HG03460 (cell line): ENCODE data around the gene SLC1A7.

Source experiments
- ATAC-seq: cut with Tn5 transposase; IDR thresholded peaks from one replicate; pipeline ENCODE4 v1.9.1; 2021; ENCODE audit not compliant: unreplicated experiment

Gene SLC1A7

DNA sequence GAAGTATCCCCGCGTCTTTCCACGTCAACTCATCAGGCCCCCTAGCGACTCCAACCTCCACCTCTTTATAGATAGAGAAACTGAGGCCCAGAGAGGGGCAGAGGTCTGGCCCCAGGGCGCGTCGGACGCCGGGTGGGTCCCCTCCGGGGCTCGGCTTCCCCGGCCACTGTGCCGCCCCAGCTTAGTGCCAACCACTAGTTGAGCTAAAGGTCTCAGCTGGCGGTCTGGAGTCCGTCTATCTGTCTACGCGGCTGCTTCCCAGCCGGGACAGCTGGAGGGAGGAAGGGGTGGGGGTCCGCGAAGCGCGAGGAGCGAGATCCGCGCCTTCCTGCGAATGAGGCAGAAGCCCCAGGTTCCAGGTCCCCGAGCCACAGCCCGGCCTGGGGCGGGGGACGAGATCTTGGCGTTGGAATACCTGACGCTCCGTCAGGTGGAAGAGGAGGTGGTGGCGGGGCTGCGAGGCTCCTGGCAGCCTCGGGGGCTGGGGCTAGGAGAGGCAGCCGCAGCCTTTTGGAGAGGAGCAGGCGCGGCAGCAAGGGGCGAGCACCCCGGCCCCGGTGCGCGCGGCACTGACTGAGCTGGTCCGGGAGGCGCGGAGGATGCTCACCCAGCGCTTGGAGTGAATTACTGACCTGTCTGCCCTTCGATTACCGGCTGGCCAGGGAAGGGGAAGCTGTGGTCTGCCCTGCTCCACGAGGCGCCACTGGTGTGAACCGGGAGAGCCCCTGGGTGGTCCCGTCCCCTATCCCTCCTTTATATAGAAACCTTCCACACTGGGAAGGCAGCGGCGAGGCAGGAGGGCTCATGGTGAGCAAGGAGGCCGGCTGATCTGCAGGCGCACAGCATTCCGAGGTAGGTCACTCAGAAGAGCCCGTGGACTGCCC lies 79.5 kb downstream of the SLC1A7 start:
- no peak for ATAC-seq

DNA sequence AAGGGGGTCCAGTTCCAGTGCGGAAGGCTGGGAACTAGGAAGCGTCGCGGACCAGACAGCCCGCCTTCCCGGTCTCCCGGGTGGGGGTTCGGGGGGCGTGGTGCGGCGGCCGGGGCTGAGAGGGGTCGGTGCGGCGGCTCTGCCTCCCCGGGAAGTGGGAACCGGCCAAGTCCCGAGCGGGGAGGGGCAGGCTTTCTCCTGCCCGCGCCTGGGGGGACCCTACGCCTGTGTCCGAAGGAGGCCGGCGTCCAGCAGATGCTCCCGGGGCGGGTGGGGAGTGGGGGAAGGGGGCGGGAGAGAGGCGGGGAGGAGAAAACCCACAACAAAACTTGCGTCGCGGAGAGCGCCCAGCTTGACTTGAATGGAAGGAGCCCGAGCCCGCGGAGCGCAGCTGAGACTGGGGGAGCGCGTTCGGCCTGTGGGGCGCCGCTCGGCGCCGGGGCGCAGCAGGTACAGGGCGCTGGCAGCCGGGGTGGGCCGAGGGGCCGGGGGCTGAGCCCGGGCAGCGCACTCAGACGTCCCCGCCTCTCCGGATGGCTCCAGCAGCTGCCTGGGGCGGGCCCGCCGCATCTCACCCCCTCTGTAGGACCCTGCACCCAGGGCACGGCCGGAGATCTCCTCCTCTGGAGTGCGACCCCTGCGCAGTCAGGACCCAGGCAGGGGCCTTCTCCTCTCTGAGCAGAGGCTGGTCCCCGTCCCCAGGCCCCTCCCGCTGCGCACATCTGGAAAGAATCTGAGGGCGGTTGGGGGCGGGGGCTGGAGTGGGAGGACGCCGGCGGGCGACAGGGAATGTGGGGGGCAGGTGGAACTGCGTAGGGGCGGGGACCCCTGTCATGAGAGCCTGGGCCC lies 80.4 kb downstream of the SLC1A7 start, which contains the start of gene PODN:
PODN (plus strand) TSS at position 355 of the 849 bp plus-strand sequence. CDS start 7,643 bp downstream, outside the sequence.
- ATAC-seq, result no peak

DNA sequence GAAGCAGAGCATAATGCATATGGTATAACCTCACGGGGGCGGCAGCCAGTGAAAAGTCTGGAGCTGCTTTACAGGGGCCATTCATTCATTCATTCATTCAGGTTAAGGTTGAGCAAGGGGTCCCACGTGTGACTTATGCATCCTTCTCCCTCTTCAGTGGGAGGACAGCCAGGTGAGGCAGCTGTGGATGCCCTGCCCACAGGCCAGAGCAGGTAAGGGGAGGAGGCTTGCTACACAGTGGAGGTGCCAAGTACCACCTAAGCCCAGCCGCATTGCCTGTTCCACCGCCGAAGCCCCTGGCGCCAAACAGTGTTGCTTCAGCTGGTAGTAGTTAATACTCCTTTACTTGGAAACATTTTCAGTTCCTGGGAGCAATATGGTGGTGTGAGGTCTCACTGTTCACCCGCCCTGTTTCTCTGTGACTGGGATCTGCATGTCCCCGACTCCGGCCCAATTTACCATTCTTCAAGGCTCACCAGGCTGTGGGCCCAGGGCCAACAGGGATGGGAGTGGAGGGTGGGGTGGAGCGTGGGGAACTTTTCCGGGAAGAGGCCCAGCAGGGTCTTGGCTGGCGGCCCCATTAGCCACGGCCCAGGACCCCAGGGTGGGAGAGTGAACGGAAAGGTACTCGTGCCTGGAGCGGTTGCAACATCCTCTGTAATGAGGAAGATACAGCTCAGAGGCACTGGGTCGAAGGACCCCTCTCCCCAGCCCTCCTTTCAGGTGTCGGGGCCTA lies 81.1 kb downstream of the SLC1A7 start:
- ATAC-seq, result no peak

DNA sequence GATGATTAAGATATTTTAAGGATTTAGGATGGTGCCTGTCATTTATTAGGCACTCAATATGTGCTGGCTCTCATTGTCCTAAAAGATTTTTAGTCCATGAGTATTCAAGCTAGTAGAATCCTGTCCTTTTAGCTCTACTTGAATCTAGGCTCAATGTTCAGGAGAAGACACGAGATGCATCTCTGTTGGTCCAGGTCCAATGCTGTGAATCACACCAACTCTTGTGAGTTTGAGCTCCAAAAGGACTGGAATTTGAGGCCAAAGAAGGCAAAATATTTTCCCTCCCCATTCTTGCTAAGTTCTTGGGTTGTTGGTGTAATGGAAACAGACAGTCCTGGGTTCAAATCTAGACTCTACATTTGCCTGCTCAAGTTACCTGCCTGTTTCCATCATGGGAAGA lies 81.9 kb downstream of the SLC1A7 start:
- no peak for ATAC-seq

DNA sequence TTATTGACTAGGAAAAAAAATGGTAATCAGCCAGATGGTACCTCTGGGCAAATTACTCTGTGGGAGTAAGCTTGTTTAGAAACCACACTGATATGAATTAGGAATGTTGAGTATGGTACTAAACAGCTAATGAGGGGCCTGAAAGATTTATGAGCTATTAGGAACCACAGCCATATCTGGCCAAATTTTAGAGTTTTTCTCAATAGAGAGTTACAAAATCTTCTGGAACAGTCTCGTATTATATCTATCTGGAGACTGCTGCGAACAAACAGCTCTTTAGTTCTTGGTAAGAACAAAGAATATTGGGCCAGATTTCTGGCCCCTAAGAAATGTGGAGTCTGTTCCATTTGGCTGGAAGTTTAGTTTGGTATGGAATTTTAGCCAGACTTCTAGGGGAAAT lies 85.3 kb downstream of the SLC1A7 start:
- ATAC-seq, result no peak

DNA sequence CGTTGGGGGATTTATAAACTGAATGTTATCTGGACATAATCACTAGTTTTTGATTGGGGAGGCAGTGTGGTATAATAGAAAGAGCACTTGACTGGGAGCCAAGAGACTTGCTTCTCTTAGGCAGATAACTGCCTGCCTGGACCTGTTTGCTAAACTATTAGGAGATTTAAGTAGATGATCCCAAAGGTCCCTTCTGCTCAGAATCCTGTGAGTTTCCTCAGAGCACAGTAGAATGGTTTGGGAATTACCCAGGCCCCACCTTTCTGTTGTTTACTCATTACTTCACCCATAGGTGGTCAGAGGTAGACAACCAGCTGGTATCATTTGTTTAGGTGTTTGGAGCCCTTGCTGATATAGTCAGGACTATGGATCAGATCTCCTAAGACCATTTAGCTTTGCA lies 90.8 kb downstream of the SLC1A7 start:
- no peak for ATAC-seq

DNA sequence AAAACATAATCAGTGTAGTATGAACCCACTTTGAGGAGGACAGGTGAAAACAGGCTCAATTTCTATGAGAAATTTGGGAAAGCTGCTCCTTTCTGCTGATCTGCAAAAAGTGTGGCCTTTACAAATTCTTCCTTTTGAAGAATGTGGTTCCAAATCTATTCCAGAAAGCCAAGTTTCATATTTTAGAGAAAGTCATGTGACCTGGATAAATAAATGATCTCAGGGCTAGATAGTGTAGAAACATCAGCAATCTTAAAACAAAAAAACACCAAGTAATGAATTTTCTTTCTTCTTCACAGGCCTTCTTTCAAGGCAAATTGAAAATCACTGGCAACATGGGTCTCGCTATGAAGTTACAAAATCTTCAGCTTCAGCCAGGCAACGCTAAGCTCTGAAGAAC lies 92.1 kb downstream of the SLC1A7 start:
- no peak for ATAC-seq

DNA sequence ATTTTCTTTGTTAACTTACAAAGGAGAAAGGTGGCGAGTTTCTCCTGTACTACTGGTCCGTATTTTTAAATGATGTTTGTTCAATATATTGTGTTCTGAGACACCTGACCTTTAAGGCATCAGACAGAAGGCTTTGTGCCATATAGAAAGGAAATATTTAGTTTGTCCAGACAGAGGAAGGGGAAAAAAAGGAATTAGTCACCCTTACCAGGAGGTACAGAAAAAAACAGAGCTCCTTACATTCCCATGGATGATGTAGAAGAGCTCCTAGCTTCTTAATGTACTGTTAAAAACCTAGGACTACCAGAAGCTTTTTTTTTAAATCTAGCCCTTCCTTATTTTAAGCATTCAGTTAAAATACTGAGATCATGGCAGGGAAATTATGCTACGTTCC lies 92.9 kb downstream of the SLC1A7 start:
- no peak for ATAC-seq

DNA sequence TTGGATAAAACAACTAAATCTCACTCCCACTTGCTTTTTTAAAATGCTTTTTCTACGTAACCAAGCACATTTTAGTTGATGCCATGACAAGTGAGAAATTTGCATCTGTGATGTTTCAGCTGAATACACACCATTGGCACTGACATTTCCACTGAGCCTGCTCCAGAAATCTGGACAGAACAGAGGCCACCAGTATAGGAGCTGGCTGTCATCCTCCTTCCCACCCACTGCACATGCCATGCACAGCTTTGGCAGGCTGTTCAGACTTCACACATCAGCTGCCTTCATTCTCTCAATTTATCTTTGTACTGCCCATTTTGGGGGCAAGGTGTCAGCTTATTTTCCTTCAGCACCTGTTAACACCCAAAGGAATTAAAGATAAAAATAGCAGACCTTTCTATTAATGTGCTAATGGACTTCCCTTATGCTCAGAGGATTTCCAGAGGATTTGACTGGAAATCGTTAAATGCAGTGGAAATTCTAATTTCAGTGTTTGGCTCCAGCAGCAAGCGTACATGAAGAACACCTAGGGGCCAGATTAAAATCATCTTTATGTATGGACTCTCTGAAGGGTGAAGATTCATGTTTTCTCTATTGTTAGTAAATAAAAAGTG lies 93.4 kb downstream of the SLC1A7 start:
- no peak for ATAC-seq

DNA sequence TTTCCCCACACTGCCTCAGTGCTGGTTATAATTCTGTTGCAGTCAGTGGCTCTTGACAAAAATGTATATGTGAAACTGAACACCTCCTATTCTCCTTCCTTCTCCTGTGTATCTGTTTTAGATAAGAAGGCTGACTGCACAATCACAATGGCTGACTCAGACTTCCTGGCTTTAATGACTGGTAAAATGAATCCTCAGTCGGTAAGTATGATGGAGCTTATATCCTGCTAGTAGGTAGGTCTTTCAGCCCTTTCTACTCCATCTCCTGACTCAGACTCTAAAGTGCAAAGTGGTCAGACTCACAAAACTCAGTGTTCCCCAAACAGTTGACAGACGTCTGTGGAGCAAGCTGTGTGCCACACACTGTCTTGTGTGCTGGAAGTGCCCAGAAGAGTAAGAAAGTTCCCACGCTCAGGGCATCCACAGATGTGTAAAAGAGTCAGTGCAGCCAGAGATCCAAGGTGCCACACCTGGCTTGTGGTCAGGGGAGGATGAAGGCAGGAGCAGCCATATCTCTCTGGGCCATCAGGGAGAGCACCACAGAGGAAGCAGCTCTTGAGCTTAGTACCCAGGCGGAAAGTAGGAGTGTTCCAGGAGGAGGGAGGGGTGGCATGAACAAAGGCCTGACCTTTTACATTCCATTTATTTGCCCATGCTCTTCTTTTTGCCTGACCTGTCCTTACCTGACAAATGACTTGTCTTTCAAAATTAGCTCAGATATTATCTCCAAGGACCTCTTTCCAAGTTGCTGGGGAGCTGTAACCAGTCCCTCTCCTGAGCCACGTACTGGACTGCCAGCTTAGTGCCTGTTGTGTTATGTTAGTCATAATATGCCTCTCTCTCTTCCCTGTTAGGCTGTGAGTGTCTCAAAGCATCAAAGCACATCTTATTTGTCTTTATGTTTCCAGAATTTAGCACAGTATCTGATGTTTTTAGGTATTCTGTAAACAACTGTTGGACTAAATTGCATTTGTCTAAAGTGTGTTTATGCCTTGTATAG lies 94.4 kb downstream of the SLC1A7 start:
- ATAC-seq, result no peak

DNA sequence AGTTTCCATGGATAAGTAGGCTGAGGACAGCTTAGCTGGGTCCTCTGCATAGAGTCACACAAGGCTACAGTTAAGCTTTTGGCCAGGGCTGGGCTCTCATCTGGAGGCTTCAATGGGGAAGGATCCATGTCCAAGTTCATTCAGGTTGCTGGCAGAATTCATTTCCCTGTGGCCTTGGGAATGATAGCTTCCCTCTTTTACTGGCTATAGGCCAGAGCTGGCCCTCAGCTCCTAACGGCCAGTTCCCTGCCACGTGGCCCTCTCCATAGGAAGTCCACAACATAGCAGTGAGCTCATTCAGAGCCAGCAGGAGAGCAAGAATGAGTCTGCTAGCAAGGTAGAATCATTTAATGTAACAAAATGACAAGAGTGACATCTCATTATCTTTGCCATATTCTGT lies 95.5 kb downstream of the SLC1A7 start:
- no peak for ATAC-seq

DNA sequence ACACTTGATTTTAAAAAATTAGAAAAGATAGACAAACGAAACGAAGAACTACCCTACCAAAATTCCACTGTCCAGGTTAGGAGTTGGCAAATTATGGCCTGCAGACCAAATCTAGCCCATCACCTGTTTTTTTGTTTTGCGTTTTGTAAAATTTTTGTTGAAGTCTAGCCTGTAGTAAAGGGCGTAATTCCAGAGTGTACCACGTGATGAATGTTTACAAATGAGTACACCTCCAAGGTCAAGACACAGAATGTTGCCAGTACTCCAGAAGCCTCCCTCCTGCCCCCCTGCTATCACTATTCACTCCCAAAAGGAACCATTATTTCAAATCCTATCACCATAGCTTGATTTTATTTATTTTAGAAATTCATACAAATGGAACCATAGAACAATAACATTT lies 97.5 kb downstream of the SLC1A7 start:
- no peak for ATAC-seq

DNA sequence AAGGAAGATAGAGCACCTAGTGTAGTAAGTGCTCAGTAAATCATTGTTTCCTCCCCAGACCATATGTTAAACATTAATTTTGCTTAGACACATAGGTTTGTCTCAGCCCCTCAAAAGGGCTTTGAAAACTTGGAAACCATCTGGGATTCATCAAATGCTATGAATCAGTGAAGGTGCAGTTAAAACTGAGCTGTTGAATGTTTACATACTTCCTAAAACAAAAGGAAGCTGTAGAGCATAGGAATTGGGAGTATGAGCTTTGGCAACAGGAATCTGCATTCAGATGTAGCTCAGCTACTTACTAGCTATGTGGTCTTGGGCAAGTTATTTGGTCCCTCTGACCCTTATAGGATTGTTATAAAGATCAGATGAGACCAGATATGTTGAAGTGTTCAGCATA lies 99.2 kb downstream of the SLC1A7 start:
- no peak for ATAC-seq

DNA sequence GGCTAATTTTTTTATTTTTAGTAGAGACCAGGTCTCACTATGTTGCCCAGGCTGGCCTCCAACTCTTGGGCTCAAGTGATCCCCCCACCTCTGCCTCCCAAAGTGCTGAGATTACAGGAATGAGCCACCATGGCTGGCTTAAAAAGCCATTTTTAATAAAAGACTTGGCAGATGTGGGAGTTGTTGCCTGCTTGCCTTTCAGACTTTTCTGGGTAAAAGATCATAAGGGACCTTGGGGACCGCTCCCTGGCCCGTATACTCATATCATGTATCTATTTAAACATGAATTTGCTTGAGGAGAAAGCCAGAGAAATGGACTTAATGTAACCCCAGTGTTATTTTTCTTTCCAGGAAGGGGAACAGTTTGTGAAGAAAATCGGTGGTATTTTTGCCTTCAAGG lies 103.9 kb downstream of the SLC1A7 start:
- no peak for ATAC-seq
